GM21786 (cell line): Measurements from ENCODE around the gene SDSL.

Experiments
- ATAC-seq: cut with Tn5 transposase; IDR thresholded peaks from one replicate; pipeline ENCODE4 v1.9.1; 2021; ENCODE audit not compliant: unreplicated experiment

SDSL gene

DNA sequence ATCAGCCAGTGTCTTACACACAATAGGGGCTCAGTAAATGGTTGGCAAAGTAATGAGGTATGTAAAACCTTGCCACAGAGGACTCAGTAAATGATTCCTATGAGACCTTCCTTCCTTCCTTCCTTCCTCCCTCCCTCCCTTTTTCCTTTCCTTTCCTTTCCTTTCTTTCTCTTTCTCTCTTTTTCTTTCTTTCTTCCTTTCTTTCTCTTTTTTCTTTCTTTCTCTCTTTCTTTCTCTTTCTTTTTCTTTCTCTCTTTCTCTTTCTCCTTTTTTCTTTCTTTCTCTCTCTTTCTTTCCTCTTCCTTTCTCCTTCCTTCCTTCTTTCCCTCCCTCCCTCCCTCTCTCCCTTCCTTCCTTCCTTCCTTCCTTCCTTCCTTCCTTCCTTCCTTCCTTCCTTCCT lies 26.0 kb upstream of the SDSL start:
- no peak for ATAC-seq

DNA sequence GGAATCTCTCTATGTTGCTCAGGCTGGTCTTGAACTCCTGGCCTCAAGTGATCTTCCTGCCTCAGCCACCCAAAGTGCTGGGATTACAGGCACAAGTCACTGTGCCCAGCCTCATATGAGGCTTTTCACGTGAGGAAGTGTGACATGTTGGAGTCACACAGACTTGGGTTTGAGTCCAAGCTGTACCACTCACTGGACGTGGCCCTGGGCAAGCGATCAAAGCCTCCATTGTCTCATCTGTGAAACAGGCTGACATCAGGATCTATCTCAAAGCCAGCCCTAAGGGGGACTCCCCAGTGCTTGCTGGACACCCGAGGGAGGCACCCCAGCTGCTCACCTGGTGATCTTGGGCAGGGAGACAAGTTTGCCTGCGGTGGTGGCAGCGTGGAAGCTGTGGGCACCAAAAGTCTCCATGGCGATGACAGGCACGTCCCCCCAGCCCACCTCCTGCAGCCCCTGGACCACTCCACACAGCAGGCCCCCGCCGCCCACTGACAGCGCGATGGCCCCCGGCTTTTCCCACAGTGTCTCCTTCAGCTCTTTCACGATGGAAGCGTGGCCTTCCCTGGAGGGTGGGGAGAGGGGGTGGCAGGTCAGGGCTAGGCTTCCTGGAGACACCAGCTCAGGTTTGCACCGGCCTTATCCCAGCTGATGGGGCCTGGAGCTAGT lies 25.2 kb upstream of the SDSL start:
- no peak for ATAC-seq

DNA sequence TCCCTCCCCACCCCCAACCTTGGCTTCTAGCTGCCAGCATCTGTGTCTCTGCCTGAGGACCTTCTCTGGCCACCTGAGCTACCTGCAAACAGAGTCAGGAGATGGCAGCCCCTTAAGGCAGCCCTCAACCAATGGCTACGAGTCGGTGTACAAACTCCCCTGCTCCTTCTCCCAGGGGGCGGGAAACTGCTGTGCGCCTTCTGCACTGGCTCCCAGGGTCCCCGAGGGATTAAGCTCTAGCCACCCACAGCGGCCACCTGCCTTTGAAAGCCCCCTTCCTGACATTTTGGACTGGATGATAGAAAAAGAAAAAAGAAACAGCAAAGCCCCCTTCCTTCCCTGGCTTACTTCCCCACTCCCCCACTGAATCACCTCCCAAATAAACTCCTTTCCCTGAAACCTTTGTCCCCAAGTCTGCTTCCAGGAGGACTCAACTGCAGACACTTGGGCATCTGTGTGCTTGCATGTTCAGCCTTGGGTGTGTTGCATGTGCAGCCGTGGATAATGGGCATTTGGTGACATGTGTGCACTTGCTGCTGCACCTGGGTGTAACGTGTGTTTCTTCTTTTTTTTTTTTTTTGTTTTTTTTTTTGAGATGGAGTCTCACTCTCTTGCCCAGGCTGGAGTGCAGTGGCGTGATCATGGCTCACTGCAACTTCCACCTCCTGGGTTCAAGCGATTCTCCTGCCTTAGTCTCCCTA lies 24.5 kb upstream of the SDSL start:
- ATAC-seq, result no peak

DNA sequence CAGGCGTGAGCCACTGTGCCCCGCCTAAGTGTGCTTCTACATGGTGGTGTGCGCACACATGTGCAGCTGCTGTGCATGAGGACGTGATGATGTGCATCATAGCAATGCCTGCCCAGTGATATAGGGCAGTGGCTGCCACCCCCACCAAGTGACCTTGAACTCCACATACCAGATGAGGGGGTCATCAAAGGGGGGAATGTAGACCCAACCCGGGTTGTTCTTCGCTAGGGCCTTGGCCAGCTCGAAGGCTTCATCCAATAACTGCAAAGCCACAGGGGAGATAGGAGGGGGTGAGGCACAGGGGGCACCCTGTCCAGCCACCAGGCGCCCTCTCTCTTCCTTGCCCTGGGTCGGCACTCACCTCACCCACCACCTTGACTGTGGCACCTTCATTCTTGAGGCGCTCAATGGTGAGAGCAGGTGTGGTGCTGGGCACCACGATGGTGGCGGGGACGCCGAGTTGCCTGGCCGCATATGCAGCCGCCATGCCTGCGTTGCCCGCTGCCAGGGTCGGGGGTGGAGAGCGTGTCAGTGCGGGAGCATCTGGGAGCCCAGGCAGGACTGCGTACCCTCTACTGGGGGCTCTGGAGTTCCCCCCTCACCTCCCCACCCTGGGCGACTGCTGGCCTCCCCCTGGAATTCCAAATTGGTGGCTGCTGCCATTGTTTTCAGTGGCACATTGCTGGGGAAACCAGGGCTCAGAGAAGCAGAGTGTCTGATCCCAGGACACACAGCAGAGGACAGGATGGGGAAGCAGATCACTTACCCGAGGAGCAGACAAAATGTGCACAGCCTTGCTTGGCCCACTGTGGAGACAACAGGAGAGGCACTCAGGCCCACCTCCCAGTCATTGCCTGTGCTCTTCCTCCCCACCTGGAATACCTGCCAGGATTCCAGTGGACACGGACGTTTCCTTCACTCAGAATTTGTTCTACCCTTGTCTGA lies 23.6 kb upstream of the SDSL start:
- ATAC-seq, result no peak

DNA sequence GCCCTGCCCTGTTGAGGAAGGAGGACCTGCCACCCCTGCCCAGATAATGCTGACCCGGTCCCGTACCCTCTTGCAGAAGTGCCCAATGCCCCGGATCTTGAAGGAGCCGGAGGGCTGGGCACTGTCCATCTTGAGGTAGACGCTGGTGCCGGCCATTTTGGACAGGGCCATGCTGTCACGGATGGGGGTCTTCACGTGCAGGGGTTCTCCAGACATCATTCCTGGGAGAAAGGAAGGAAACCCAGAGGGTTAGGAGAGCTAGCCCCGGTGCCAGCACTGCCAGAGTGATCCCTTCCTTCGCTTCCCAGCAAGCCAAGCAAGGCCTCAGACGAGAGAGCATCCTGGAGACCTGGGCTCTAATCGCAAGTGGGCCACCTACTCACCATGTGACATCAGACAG lies 22.7 kb upstream of the SDSL start:
- ATAC-seq, result no peak

DNA sequence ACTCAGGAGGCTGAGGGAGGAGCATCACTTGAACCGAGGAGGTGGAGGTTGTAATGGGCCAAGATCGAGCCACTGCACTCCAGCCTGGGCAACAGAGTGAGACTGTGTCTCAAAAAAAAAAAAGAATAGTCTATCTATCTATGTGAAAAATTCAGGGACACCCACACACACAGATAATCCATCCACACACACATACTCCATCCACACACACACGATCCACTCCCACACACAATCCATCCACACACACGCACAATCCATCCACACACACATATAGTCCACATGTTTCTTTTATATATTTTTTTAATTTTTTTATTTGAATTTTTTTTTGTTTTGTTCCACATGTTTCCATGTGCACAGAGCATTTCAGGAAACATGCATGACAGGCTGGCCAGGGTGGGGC lies 21.8 kb upstream of the SDSL start:
- ATAC-seq, result no peak

DNA sequence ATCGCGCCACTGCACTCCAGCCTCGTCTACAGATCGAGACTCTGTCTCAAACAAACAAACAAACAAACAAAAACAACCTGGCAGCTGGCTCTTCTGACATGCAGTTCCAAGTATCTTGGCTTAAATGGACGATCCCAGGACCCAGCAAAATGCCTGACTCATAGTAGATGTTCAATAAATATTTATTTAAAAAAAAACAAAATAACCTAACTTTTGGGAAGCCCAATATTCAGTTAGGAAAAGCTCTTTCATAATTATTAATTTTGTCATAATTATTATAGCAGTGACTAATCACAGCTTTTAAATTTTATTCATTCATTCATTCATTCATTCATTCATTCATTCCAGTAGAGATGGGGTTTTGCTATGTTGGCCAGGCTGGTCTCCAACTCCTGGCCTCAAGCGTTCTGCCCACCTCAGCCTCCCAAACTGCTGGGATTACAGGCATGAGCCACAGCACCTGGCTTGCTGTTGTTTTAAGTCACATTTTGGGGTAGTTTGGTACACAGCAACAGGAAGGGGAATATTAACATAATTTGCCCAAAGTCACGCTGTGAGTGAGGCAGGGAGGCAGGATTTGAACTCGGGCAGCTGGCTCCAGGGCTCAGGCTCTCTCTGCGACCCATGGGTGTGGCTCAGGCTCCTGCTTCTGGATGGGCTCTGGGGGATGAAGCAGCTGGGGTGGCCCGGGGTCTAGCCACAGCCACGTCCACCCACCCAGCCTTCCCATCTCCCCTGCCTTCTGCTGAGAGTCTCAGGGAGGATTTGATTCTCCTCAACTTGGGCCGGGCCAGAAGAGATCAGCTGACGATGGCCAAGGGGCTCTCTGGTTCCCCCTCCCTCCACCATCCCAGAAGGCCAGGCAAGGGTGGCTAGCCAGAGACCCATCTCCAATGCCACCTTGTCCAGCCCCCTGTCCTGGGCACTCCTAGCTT lies 20.8 kb upstream of the SDSL start:
- no peak for ATAC-seq

DNA sequence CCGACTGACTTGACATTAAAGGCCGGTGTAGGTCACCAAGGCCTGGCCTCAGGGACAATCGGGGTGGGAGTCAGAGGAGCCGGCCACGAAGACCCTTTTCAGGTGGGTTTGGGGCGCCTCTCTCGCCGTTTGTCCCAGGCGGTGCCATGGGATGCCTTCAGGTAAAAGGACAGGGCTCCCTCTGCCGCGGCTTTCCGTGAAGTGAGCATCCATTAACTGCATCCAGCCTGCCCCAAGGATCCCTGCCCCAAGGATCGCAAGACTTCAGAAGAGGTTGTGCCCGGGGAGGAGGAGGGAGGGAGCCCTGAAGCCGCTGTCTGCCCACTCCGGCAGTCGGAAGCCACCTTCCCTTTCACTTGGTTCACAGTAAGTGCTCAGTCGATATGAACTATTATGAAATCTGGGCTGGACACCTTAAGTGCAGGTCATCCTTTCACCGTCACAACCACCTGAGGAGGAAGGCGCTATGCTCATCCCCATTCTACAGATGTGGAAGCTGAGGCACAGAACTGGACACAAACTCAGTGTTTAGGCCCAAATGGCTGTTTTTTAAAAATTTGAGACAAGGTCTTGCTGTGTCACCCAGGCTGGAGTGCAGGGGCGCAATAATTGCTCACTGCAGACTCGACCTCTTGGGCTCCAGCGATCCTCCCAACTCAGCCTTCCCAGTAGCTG lies 19.5 kb upstream of the SDSL start:
- no peak for ATAC-seq

DNA sequence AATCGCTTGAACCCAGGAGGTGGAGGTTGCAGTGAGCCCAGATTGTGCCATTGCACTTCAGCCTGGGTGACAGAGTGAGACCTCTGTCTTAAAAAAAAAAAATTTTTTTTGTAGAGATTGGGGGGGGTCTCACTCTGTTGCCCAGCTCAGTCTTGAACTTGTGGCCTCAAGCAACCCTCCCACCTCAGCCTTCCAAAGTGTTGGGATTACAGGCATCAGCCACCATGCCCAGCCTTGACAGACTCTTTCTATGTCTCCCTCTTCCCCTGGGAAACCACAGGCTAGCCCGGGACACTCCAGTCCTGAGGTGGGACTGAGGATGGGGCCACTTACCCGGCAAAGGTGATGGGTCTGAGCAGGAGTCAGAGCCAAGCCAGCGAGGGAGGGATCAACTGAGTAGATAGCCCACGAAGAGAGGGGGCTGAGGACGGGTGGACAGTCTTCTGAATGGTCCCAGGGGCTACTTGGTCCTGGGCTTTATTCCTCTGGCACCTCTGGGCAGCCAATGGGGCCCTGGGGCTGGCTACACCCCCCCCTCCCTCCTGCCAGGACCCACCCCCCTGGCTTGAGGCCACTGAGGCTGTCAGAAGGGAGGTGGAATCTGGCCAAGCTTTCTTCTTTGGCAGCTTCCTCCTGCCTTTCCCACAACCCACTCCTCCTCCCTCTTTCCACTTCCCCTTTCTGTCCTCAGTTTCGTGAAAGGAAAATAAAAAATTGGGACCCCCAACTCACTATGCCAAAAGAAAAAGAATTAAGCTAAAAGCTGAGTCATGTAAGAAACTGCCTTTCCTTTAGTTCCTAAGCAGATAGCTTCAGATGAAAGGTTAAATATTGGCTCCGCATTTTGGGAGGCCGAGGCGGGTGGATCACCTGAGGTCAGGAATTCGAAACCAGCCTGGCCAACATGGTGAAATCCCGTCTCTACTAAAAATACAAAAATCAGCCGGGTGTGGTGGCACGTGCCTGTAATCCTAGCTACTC lies 18.5 kb upstream of the SDSL start, which contains the start of gene SDS:
Gene SDS, minus strand, starts transcription at position 453 of the 981 bp plus-strand sequence. CDS start 4,179 bp downstream, outside the sequence.
- ATAC-seq, result no peak

DNA sequence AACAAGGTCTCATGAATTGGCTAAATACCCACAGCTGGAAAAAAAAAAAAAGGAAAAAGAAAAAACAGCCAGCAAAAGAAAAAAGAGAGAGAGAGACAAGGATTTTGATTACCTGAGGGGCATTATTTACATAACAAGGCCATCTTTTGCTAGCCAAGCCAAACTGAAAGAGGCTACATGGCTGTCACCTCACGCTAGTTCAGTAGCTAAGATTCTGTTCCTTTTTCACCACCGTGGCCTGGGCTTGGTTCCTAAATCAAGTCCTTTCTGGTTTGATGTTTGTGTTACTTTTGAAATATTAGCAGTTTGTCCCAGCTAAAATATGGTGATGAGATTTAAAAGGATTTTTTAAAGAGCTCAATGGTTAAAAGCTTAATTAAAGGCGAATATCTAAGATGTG lies 16.5 kb upstream of the SDSL start:
- no peak for ATAC-seq

DNA sequence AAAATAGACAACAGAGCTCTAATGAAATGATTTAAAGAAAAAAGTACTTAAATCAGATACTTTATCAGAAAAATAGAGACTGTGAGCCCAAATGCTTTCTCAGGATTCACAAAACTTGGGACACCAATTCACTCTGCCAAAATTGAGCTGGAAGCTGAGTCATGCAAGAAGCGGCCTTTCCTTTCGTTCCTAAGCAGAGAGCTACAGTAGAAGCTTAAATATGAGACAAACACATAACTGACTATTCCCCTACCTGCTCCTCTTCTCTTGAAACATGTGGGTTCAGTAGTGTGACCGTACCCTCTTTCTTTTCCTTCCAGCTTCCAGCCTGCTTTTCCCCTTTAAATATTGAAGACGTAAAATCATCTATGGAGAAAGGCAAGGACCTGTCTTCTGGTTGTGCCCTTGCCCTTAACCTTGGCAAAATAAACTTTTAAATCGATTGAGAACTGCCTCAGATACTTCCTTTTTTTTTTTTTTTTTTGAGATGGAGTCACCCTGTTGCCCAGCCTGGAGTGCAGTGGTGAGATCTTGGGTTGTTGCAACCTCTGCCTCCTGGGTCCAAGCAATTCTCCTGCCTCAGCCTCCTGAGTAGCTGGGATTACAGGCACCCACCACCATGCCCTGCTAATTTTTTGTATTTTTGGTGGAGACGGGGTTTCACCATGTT lies 14.1 kb upstream of the SDSL start:
- ATAC-seq, result no peak

DNA sequence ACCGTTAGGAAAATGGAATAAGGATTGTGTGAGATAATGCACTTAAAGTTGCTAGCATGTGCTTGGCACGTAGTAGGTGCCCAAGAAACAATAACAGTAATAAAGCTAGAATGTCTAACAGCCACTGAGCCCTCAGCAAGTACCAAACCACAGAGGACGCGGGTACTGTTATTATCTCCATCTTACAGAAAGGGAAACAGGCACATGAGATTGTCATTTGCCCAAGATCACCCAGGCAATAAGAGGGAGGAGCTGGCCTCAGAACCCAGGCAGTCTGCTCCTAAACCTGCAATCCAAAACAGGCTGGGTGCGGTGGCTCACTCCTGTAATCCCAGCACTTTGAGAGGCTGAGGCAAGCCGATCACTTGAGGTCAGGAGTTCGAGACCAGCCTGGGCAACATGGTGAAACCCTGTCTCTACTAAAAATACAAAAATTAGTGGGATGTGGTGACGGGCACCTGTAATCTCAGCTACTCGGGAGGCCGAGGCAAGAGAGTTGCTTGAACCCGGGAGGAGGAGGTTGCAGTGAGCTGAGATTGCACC lies 13.4 kb upstream of the SDSL start:
- ATAC-seq, result no peak

DNA sequence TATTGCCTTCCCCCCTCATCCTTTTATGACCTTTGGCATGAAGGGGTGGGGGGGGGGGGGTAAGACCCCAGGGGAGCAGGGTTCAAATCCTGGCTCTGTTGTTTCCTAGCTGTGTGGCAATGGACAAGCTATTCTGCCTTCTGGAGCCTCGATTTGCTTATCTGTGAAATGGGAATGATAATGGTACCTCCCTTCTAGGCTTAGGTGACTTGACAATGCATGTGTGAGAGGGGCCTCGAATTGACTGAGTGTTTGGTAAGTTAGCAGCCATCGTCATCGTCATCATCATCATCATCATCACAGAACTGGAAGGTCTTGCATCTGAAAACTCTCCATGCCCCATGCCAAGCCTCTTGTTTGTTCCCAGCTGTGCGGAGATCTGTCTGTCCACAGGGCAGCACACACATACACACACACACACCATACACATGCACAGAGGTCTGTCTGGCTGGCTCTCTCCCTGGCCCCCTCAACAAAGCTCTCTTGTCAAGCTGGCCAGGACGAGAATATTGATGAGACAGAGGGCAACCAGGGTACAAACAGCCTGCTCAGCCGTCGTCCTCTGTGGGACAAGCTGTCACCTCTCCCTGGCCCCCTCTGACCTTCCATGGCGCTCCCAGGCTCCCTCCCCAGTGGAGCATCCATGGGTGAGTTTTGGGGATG lies 12.6 kb upstream of the SDSL start:
- ATAC-seq, result no peak

DNA sequence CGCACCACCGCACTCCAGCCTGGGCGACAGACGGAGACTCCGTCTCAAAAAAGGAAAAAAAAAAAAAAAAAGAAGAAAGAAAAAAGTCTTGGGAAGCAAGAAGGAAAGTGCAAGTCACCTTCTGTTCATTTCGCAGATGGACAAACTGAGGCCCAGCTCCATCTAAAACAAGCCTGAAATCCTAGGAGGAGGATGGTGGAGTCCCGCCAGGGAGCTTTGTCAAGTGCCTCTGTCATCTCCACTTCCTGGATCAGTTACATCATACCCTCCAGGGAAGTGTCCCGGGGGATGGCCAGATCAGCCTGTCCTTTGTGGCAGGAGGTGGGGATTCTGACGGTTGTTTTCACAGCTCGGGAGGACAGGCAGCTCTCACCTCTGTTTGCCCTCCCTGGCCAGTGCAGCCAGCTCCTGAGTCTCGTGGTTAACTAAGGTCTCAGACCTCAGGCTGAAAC lies 8.7 kb upstream of the SDSL start:
- ATAC-seq, result no peak

DNA sequence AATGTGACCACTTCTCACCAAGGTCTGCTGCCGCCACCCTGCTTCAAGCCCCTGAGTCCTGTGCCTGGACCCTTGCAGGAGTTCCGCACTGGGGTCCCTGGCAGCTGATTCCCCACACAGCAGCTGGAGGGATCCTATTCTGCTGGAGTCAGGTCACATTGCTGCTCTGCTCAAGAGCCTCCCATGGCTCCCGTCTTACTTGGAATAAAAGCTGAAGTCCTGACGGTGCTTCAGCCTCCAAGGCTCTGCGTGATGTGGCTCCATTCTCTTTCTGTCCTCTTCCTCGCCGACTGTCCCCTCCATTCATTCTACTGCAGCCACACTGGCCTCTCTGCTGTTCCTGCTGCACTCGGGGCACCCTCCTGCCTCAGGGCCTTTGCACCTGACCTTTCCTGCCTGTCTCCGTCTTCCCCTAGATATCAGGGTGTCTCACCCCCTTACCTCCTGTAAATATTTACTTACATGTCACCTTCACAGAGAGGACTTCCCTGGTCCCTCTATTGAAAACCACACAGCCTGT lies 7.6 kb upstream of the SDSL start:
- ATAC-seq, result no peak

DNA sequence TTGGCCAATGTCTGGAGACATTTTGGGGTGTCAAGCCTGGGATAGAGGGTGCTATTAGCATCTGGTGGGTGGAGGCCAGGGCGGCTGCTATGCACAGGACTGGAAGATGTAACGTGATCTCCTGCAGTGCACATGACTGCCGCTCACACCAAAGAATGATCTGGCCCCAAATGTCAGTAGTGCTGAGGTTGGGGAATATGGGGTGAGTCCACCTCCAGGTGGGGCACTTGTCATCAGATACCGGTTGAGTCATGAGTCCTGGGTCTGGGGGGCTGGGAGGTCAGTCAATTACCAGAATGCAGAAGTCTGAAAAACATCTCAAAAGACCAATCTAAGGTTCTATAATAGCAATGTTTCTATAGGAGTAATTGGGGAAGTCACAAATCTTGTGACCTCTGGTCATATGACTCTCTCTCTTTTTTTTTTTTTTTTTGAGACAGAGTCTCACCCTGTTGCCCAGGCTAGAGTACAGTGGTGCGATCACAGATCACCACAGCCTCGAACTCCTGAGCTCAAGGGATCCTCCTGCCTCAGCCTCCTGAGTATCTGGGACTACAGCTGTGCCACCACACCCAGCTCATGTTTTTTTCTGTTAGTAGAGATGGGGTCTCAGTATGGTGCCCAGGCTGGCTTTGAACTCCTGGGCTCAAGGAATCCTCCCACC lies 6.0 kb upstream of the SDSL start:
- ATAC-seq, result no peak
